Glutamatergic neuron (in vitro differentiated cells): Measurements from ENCODE around the gene SPTB. TPM values are rescaled to one million over a fixed set of nuclear protein-coding genes. Genes with fewer than 3 reads are reported as not detected.

Experiments used
- DNase-seq: peaks from one replicate; pipeline ENCODE4 v3.0.0; 2022
- H3K27ac Mint-ChIP-seq: one replicate; pipeline ENCODE4 v1.8.0; 2020; ENCODE audit warnings: mild to moderate bottlenecking, mixed read lengths, inconsistent platforms; ENCODE audit not compliant: unreplicated experiment
- H3K27me3 Mint-ChIP-seq: one replicate; pipeline ENCODE4 v1.8.0; 2020; ENCODE audit warnings: mild to moderate bottlenecking, moderate library complexity, mixed read lengths, inconsistent platforms; ENCODE audit not compliant: unreplicated experiment
- H3K36me3 Mint-ChIP-seq: one replicate; pipeline ENCODE4 v1.8.0; 2020; ENCODE audit warnings: mild to moderate bottlenecking, mixed read lengths, inconsistent platforms; ENCODE audit not compliant: unreplicated experiment
- H3K4me1 Mint-ChIP-seq: one replicate; pipeline ENCODE4 v1.8.0; 2020; ENCODE audit warnings: mild to moderate bottlenecking, low read depth, mixed read lengths, inconsistent platforms; ENCODE audit not compliant: unreplicated experiment
- H3K4me3 Mint-ChIP-seq: one replicate; pipeline ENCODE4 v1.8.0; 2020; ENCODE audit warnings: mild to moderate bottlenecking, mixed read lengths, inconsistent platforms; ENCODE audit not compliant: unreplicated experiment
- H3K9me3 Mint-ChIP-seq: one replicate; pipeline ENCODE4 v1.8.0; 2020; ENCODE audit warnings: mild to moderate bottlenecking, moderate library complexity, mixed read lengths, inconsistent platforms; ENCODE audit not compliant: unreplicated experiment
- CTCF ChIP-seq: fragments of 200-600 bp; sonication (generic); IDR thresholded peaks from one replicate; pipeline ENCODE4 v1.5.0; 2021; ENCODE audit not compliant: partially characterized antibody, unreplicated experiment
- total RNA-seq: library from RNA; stranded (reverse); fragmentation: NEBNext Ultra II Directional; extraction: Animal tissue kit (Norgen Biotek cat#: 25700); gene quantifications from one replicate; pipeline ENCODE4 v1.2.1, GENCODE V29; 2021; ENCODE audit not compliant: unreplicated experiment

SPTB gene
- total RNA-seq, 1 donor from 2014 or later, result 1.9 TPM

DNA sequence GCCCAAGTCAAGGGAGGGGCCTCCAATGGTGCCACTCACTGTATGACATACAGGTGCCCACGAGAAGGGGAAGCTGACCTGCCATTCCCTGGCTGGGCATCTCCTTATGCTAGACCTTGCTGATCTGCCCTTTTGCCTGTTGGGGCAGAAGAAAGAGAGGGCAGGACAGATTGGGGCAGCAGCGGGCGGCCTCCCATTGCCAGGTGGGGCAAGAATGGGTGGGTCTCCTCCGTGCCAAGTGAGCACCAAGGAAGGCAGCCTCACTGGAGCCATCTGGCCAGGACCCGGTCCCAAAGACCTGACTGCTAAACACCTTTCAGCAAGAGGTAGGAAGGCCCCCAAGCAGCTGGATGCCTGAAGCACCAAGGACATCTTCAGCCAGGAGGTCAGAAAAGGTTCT lies 125.0 kb downstream of the SPTB start:
- H3K4me3 Mint-ChIP-seq, result no peak overlapping the region
- H3K27me3 Mint-ChIP-seq, result peaks cover 12% of the 10 kb centered on the region
- no peak for TF ChIP-seq CTCF
- H3K27ac Mint-ChIP-seq, result no peak overlapping the region
- H3K9me3 Mint-ChIP-seq, result peaks cover 5% of the 10 kb centered on the region
- H3K36me3 Mint-ChIP-seq, result no peaks in the 10 kb centered on the region
- H3K4me1 Mint-ChIP-seq, result peaks cover 21% of the 10 kb centered on the region
- DNase-seq, result no peak

DNA sequence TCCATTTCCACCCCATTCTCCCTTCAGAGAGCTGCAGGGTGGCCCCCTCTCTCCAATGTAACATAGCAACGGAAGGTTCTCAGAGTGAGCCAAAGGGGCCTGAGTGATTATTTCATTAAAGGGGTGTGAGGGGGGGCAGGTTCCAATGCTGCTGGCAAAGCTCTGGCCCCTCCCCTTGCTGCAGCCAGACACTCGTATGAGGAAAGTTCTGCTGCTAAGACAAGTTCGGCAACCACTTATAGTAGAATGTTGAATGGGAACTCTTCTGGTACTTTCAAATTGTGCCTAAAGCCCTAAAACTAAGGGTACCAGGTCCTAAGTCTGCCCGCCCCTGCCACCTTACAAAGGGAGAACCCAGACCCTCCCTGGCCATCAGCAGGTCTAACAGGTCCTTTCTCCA lies 125.7 kb downstream of the SPTB start:
- H3K9me3 Mint-ChIP-seq, result peaks cover 5% of the 10 kb centered on the region
- no peak for DNase-seq
- H3K27ac Mint-ChIP-seq, result no peak overlapping the region
- peaks cover 12% of the 10 kb centered on the region for H3K27me3 Mint-ChIP-seq
- H3K4me3 Mint-ChIP-seq, result no peak overlapping the region
- H3K36me3 Mint-ChIP-seq, result no peaks in the 10 kb centered on the region
- no peak for TF ChIP-seq CTCF
- peaks cover 16% of the 10 kb centered on the region for H3K4me1 Mint-ChIP-seq

DNA sequence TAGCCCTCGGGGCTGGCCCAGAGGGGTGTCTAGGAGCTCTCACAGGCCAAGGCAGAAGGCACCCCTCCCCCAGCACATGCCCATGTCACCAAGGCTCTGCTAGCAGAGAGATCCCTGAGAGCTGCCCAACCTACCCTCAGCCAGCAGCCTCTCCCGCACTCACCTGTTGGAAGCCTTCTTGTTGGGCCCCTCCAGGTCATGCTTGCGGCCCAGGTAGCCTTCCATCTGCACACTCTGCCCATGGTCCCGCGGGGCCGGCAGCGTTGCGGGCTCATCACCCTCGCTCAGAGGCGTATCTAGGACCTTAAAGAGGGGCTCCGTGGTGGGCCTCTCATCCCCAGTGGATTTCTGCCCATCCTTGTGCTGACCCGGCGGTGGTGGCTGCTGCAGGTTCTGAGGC lies 126.3 kb downstream of the SPTB start:
- no peak for TF ChIP-seq CTCF
- DNase-seq, result no peak
- Mint-ChIP-seq H3K27ac (no peak overlapping the region), H3K4me3 (no peak overlapping the region), H3K4me1 (peaks cover 10% of the 10 kb centered on the region), H3K27me3 (peaks cover 8% of the 10 kb centered on the region), H3K36me3 (no peaks in the 10 kb centered on the region), H3K9me3 (peaks cover 5% of the 10 kb centered on the region)

GRCh38 chr14:64752909-64753308 lies 126.8 kb downstream of the SPTB start:
- TF ChIP-seq CTCF, result no peak
- H3K27ac Mint-ChIP-seq, result no peak overlapping the region
- no peak for DNase-seq
- peaks cover 6% of the 10 kb centered on the region for H3K4me1 Mint-ChIP-seq
- H3K9me3 Mint-ChIP-seq, result peaks cover 5% of the 10 kb centered on the region
- H3K36me3 Mint-ChIP-seq, result no peaks in the 10 kb centered on the region
- no peak overlapping the region for H3K4me3 Mint-ChIP-seq
- H3K27me3 Mint-ChIP-seq, result peaks cover 8% of the 10 kb centered on the region

DNA sequence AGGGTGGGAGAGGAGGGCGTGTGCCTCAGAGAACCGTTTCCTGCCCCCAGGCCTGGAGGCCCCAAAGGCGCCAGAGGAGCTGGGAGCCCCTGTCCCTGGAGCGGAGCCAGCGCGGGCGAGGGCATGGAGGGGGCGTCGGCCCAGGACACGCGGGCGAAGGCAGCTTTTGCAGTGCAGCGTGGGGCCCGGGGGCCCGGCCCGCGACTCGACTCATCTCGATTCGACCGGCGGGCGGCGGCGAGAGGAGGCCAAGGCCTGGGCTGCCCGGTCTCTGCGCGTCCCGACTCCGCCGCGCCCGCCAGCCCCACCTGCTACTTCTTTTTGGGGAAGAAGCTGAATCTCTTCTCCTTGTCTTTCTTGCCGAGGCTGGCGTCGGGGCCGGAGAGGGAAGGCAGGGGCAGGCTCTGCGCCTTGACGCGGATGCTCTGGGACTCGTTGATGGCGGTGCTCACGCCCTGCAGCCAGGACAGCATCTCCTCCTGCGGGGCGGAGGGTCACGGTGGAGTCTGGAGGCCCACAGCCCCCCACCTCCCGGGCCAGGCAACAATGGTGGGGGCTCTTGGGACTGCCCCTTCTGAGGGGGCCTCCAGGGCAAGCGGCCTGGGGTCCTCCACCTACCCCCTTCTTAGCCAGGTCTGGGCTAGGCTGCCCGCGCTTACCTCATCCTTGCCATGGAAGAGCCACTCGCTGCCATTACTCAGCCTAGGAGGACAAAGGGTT lies 130.6 kb downstream of the SPTB start:
- no peak for TF ChIP-seq CTCF
- Mint-ChIP-seq H3K27me3 (no peaks in the 10 kb centered on the region), H3K9me3 (peaks cover 4% of the 10 kb centered on the region), H3K4me3 (no peak overlapping the region), H3K27ac (no peak overlapping the region), H3K4me1 (peaks cover 2% of the 10 kb centered on the region), H3K36me3 (peaks cover under 1% of the 10 kb centered on the region)
- DNase-seq, result no peak
